Measurements from ENCODE around the gene SRGAP1.

The SRGAP1 gene

GRCh38 chr12:63940310-63941005, 96.0 kb downstream of the SRGAP1 start:
- no peak overlapping the region for H3K4me3 Mint-ChIP-seq
- H3K36me3 Mint-ChIP-seq (ENCODE audit: insufficient read depth) = peaks cover 2% of the 10 kb centered on the region
- DNase-seq (ENCODE audit: low spot score in 2 of 2) (no peak), ATAC-seq (replicated peaks; ENCODE audit: extremely low read depth, poor library complexity, severe bottlenecking) (no peak)
- H3K27ac Mint-ChIP-seq (ENCODE audit: low read depth) = no peak overlapping the region
- H3K27me3 Mint-ChIP-seq = no peaks in the 10 kb centered on the region
- no peaks in the 10 kb centered on the region for H3K4me1 Mint-ChIP-seq
- no peaks in the 10 kb centered on the region for H3K9me3 Mint-ChIP-seq

GRCh38 chr12:63941166-63941800, 96.8 kb downstream of the SRGAP1 start:
- Mint-ChIP-seq H3K4me1 (no peaks in the 10 kb centered on the region), H3K36me3 (ENCODE audit: insufficient read depth) (peaks cover 2% of the 10 kb centered on the region), H3K9me3 (no peaks in the 10 kb centered on the region), H3K27me3 (no peaks in the 10 kb centered on the region), H3K4me3 (no peak overlapping the region), H3K27ac (ENCODE audit: low read depth) (no peak overlapping the region)
- DNase-seq (ENCODE audit: low spot score in 2 of 2) (no peak), ATAC-seq (replicated peaks; ENCODE audit: extremely low read depth, poor library complexity, severe bottlenecking) (no peak)

DNA sequence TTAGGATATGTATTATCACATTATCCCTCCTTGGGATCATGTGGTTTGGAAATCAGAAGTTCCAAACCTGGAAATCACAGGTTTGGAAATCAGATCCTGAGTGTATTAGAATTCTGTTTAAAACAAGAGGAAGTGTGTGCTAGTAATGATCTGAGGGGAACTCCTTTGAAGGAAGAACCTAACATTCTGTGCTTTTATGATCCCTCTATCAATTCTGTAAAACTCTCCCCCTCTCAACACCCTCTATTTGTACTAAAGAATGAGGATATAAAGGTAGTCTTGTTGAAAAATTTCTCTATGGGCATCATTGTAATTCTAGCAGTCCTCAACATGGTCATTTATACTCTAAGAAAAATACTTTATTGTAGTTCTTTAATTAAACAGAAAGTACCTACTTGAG, 97.4 kb downstream of the SRGAP1 start:
- Mint-ChIP-seq H3K4me1 (no peaks in the 10 kb centered on the region), H3K9me3 (no peaks in the 10 kb centered on the region), H3K27me3 (no peaks in the 10 kb centered on the region), H3K27ac (ENCODE audit: low read depth) (no peak overlapping the region), H3K36me3 (ENCODE audit: insufficient read depth) (peaks cover 2% of the 10 kb centered on the region), H3K4me3 (no peak overlapping the region)
- DNase-seq (ENCODE audit: low spot score in 2 of 2) = no peak
- ATAC-seq (replicated peaks; ENCODE audit: extremely low read depth, poor library complexity, severe bottlenecking) = no peak

DNA sequence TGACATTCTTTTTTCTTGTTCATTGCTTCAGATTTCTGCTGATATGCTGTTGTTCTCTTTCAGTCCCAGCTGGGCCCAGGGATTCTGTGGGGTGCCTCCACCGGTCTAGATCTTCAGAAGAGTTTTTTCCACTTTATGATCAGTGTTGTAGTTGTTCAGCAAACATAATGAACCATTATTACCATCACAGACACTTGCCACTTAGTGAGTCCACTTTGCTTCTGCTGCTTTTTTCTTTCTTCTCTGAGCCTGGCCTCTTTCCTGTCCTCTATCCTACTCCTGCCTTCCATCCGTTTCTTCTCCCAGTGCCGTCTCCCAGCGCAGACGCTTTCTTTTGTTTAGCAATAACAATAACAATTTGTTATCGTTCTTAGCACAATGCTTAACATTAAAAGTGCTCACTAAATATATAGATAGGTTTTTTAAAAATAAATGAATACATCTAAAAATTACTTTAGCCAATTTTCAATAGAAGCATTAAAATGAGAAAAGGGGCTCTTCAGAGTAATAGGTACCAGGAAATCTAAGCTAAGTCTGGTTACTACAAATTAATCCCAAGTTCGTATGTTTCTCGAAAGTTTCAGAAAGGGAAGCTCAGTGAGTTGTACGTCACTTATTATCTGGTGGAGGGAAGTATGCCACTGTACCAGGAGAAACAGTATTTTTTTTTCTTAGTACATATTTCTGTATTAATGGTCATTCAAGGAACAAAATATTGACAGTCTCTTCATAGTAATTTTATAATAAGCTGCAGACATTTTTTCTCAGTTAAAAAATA, 98.2 kb downstream of the SRGAP1 start:
- H3K36me3 Mint-ChIP-seq (ENCODE audit: insufficient read depth) = peaks cover 2% of the 10 kb centered on the region
- no peak overlapping the region for H3K4me3 Mint-ChIP-seq
- no peaks in the 10 kb centered on the region for H3K27me3 Mint-ChIP-seq
- ATAC-seq (replicated peaks; ENCODE audit: extremely low read depth, poor library complexity, severe bottlenecking) = no peak
- no peak for DNase-seq (ENCODE audit: low spot score in 2 of 2)
- H3K9me3 Mint-ChIP-seq = no peaks in the 10 kb centered on the region
- H3K27ac Mint-ChIP-seq (ENCODE audit: low read depth) = no peak overlapping the region
- no peaks in the 10 kb centered on the region for H3K4me1 Mint-ChIP-seq

GRCh38 chr12:63944034-63944579, 99.6 kb downstream of the SRGAP1 start:
- Mint-ChIP-seq H3K4me1 (no peaks in the 10 kb centered on the region), H3K4me3 (no peak overlapping the region), H3K27me3 (no peaks in the 10 kb centered on the region), H3K27ac (ENCODE audit: low read depth) (no peak overlapping the region), H3K9me3 (no peaks in the 10 kb centered on the region), H3K36me3 (ENCODE audit: insufficient read depth) (peaks cover 2% of the 10 kb centered on the region)
- ATAC-seq (replicated peaks; ENCODE audit: extremely low read depth, poor library complexity, severe bottlenecking) = no peak
- DNase-seq (ENCODE audit: low spot score in 2 of 2) = no peak

GRCh38 chr12:63944586-63945228, 100.2 kb downstream of the SRGAP1 start:
- Mint-ChIP-seq H3K4me3 (no peak overlapping the region), H3K36me3 (ENCODE audit: insufficient read depth) (peaks cover 2% of the 10 kb centered on the region), H3K27ac (ENCODE audit: low read depth) (no peak overlapping the region), H3K9me3 (no peaks in the 10 kb centered on the region), H3K4me1 (no peaks in the 10 kb centered on the region), H3K27me3 (no peaks in the 10 kb centered on the region)
- no peak for DNase-seq (ENCODE audit: low spot score in 2 of 2)
- ATAC-seq (replicated peaks; ENCODE audit: extremely low read depth, poor library complexity, severe bottlenecking) = no peak

- DNase-seq (ENCODE audit: low spot score in 2 of 2) = no peak
- peaks cover 2% of the 10 kb centered on the region for H3K36me3 Mint-ChIP-seq (ENCODE audit: insufficient read depth)
- no peaks in the 10 kb centered on the region for H3K4me1 Mint-ChIP-seq
- H3K4me3 Mint-ChIP-seq = no peak overlapping the region
- H3K27ac Mint-ChIP-seq (ENCODE audit: low read depth) = no peak overlapping the region
- no peaks in the 10 kb centered on the region for H3K9me3 Mint-ChIP-seq
- no peaks in the 10 kb centered on the region for H3K27me3 Mint-ChIP-seq
- ATAC-seq (replicated peaks; ENCODE audit: extremely low read depth, poor library complexity, severe bottlenecking) = no peak
Observed at GRCh38 chr12:63945777-63946176, 101.3 kb downstream of the SRGAP1 start.

- Mint-ChIP-seq H3K36me3 (ENCODE audit: insufficient read depth) (peaks cover 2% of the 10 kb centered on the region), H3K27me3 (no peaks in the 10 kb centered on the region), H3K4me3 (no peak overlapping the region), H3K27ac (ENCODE audit: low read depth) (no peak overlapping the region), H3K4me1 (no peaks in the 10 kb centered on the region), H3K9me3 (no peaks in the 10 kb centered on the region)
- no peak for DNase-seq (ENCODE audit: low spot score in 2 of 2)
- ATAC-seq (replicated peaks; ENCODE audit: extremely low read depth, poor library complexity, severe bottlenecking) = no peak
Observed at GRCh38 chr12:63948211-63948610, 103.7 kb downstream of the SRGAP1 start.

DNA sequence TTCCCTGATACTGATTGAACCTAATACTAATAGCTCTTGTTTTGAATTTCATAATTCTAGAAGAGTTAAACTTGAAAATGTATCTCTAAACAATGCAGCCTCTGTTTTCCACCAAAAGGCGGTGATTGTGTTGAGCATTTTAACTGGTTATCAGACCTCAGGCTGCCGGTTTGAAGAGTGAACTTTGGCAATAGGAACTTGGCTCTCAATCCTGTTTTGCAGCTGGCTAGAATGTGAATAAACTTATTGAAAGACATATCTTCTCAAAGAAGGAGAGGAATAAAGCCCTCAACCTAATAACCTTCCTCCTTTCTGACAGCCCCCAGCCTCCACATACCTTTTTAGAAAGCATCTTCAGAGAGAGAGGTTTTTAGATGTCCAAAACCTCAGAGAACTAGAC, 105.4 kb downstream of the SRGAP1 start:
- no peak for ATAC-seq (replicated peaks; ENCODE audit: extremely low read depth, poor library complexity, severe bottlenecking)
- Mint-ChIP-seq H3K36me3 (ENCODE audit: insufficient read depth) (peaks cover under 1% of the 10 kb centered on the region), H3K9me3 (no peaks in the 10 kb centered on the region), H3K4me1 (no peaks in the 10 kb centered on the region), H3K27me3 (no peaks in the 10 kb centered on the region), H3K27ac (ENCODE audit: low read depth) (no peak overlapping the region), H3K4me3 (no peak overlapping the region)
- DNase-seq (ENCODE audit: low spot score in 2 of 2) = no peak

DNA sequence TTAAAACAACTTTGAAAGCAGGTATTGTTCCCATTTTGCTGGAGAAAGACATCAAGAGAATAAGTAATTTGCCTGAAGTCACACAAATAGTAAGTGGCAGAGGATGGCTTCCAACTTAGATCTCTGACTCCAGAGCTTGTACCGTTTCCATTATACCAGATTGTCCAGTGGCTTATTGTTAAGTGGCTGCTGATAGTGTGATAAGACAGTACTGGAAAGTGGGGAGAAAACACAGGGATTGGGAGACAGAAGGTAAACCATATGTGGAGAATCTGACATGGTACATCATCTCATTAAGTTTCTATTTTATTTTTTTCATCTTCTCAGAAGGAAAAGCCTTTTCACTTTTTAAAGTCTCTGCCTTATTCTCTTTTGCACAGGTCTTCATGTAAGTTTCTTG, 108.5 kb downstream of the SRGAP1 start:
- Mint-ChIP-seq H3K27ac (ENCODE audit: low read depth) (no peak overlapping the region), H3K4me1 (no peaks in the 10 kb centered on the region), H3K4me3 (no peak overlapping the region), H3K27me3 (peaks cover 17% of the 10 kb centered on the region), H3K36me3 (ENCODE audit: insufficient read depth) (no peaks in the 10 kb centered on the region), H3K9me3 (no peaks in the 10 kb centered on the region)
- ATAC-seq (replicated peaks; ENCODE audit: extremely low read depth, poor library complexity, severe bottlenecking) (no peak), DNase-seq (ENCODE audit: low spot score in 2 of 2) (no peak)

DNA sequence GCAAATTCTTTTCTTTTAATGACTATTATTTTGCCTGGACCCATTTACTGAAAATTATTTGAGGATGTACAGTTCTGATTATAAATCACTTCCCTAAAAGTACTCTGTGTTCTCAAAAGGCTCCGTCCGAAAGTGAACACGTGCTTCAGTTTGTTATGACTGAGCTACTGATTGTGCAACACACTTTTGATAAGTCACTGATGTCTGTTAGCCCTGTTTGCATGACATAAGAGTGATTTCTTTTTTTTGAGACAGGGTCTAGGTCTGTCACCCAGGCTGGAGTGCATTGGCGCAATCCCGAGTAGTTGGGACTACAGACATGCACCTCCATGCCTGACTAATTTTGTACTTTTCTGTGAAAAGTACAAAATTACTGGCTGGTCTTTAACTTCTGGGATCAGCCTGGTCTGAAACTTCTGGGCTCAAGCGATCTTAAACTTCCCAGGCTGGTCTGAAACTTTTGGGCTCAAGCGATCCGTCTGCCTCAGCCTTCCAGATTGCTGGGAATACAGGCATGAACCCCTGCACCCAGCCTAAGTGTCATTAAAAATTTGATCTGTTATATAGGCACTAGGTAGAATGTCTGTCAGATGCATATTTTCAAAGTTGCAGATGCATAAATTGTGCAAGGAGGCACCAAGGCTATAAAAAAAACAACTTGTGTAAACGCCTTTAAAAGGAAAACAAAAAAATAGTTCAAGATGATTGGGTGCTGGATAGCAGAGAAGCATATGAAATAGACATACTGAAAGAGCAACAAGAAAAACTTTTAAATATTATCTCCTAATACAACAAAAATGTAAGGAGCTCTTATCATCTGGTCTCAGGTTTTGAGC, 111.5 kb downstream of the SRGAP1 start:
- Mint-ChIP-seq H3K4me1 (no peaks in the 10 kb centered on the region), H3K36me3 (ENCODE audit: insufficient read depth) (no peaks in the 10 kb centered on the region), H3K9me3 (no peaks in the 10 kb centered on the region), H3K27ac (ENCODE audit: low read depth) (no peak overlapping the region), H3K27me3 (peaks cover 21% of the 10 kb centered on the region), H3K4me3 (no peak overlapping the region)
- ATAC-seq (replicated peaks; ENCODE audit: extremely low read depth, poor library complexity, severe bottlenecking) (no peak), DNase-seq (ENCODE audit: low spot score in 2 of 2) (no peak)

DNA sequence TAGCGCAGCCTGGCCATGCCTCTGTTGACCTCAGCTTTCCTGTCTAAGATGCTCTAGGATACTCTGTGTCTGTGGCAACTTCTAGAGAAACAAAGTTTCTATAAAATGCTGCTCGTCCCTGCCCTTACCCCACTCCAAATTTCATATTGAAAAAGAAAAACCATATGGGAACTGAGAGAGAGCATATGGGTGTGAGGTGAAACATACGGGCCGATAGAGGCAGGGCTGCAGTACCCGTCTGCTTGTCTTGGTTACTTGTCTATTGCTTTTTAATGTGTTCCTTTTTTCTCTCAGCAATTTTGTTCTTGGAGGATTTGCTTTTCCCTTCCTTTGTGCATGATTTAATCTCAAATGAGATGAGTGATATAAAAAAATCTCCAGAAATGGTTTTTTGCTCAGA, 113.0 kb downstream of the SRGAP1 start:
- H3K36me3 Mint-ChIP-seq (ENCODE audit: insufficient read depth) = no peaks in the 10 kb centered on the region
- peaks cover 21% of the 10 kb centered on the region for H3K27me3 Mint-ChIP-seq
- no peak overlapping the region for H3K4me3 Mint-ChIP-seq
- DNase-seq (ENCODE audit: low spot score in 2 of 2) (no peak), ATAC-seq (replicated peaks; ENCODE audit: extremely low read depth, poor library complexity, severe bottlenecking) (no peak)
- no peak overlapping the region for H3K27ac Mint-ChIP-seq (ENCODE audit: low read depth)
- H3K9me3 Mint-ChIP-seq = no peaks in the 10 kb centered on the region
- no peaks in the 10 kb centered on the region for H3K4me1 Mint-ChIP-seq

Measured in central memory CD8-positive, alpha-beta T cell (primary cell).